PC-9 (cell line): ENCODE data around the gene PROB1. TPM values are rescaled to one million over a fixed set of nuclear protein-coding genes. Genes with fewer than 3 reads are reported as not detected.

Experiments used
- BruUV-seq: library from RNA; stranded (reverse); fragments of 400-500 nt; replicated peaks from 2 replicates; lab custom pipeline; 2021; lab: Mats Ljungman, UMichigan
- CTCF ChIA-PET: fragments of 300-600 bp; sonication (Branson Sonifier 250); formaldehyde crosslinking; loops from one replicate; lab custom pipeline; 2022; ENCODE audit warnings: antibody characterized with exemption; lab: Charles Lee
- POLR2A ChIA-PET: fragments of 300-600 bp; sonication (Branson Sonifier 250); formaldehyde crosslinking; loops from one replicate; lab custom pipeline; 2022; ENCODE audit warnings: antibody characterized with exemption; ENCODE audit not compliant: unreplicated experiment; lab: Charles Lee
- DNase-seq, 2 experiments: peaks; one replicate each; pipeline versions ENCODE4 v3.0.0 to v3.0.0-alpha.2; 2015 to 2022; ENCODE audit warnings: mixed read lengths in 1 of 2
- H2AFZ ChIP-seq: fragments of 200-600 bp; sonication (generic); 2 replicates; pipeline ENCODE4 v1.8.1; 2017; ENCODE audit warnings: antibody characterized with exemption
- H3F3A ChIP-seq: fragments of 200-600 bp; sonication (generic); 2 replicates; pipeline ENCODE4 v1.8.1; 2017; ENCODE audit warnings: antibody characterized with exemption, mild to moderate bottlenecking, low read depth; ENCODE audit not compliant: insufficient read depth
- H3K27ac ChIP-seq: fragments of 200-600 bp; sonication (generic); 2 replicates; pipeline ENCODE4 v1.6.1; 2016; ENCODE audit warnings: mixed run types
- H3K27me3 ChIP-seq: fragments of 200-600 bp; sonication (generic); 2 replicates; pipeline ENCODE4 v1.6.1; 2016; ENCODE audit warnings: low read depth, mixed run types; ENCODE audit not compliant: insufficient read depth
- H3K36me3 ChIP-seq: fragments of 200-600 bp; sonication (generic); 2 replicates; pipeline ENCODE4 v1.6.1; 2016; ENCODE audit warnings: low read depth, mixed run types
- H3K4me1 ChIP-seq: fragments of 200-600 bp; sonication (generic); replicated peaks from 2 replicates; pipeline ENCODE4 v1.6.1; 2016; ENCODE audit warnings: mixed run types; ENCODE audit not compliant: insufficient read depth
- H3K4me2 ChIP-seq: fragments of 200-600 bp; sonication (generic); 2 replicates; pipeline ENCODE4 v1.6.1; 2017; ENCODE audit warnings: mixed run types
- H3K4me3 ChIP-seq: fragments of 200-600 bp; sonication (generic); 2 replicates; pipeline ENCODE4 v1.6.1; 2016; ENCODE audit warnings: mixed run types
- H3K79me2 ChIP-seq: fragments of 200-600 bp; sonication (generic); 2 replicates; pipeline ENCODE4 v1.6.1; 2017; ENCODE audit warnings: low read depth, mixed run types
- H3K9me2 ChIP-seq: fragments of 200-600 bp; sonication (generic); 2 replicates; pipeline ENCODE4 v1.8.1; 2017; ENCODE audit warnings: mild to moderate bottlenecking; ENCODE audit not compliant: insufficient read depth
- H3K9me3 ChIP-seq: fragments of 200-600 bp; sonication (generic); 2 replicates; pipeline ENCODE4 v1.8.1; 2016; ENCODE audit warnings: low read depth; ENCODE audit not compliant: insufficient read depth
- H4K20me1 ChIP-seq: fragments of 200-600 bp; sonication (generic); 2 replicates; pipeline ENCODE4 v1.8.1; 2017; ENCODE audit not compliant: insufficient read depth
- EZH2 ChIP-seq: fragments of 200-600 bp; sonication (generic); IDR thresholded peaks from 2 replicates; pipeline ENCODE4 v1.8.0; 2017; ENCODE audit warnings: antibody characterized with exemption, low read depth
- intact Hi-C: fragments of 100-400 bp; cut with micrococcal nuclease; formaldehyde crosslinking; loops from one replicate; pipeline ENCODE4 v1.10.0; 2022; ENCODE audit not compliant: unreplicated experiment
- total RNA-seq: library from RNA; stranded (reverse); gene quantifications from 2 replicates; pipeline ENCODE4 v1.2.3, GENCODE V29; 2021
- TF ChIP-seq, protein P1 (sequence below): fragments of 200-600 bp; sonication (generic); conservative IDR thresholded peaks from 2 replicates; pipeline ENCODE4 v1.6.1; 2017; ENCODE audit warnings: mixed run types, antibody characterized with exemption, mild to moderate bottlenecking, moderate library complexity

PROB1 gene
- total RNA-seq, 1 experiment from 2014 or later, result 2.9 TPM

DNA sequence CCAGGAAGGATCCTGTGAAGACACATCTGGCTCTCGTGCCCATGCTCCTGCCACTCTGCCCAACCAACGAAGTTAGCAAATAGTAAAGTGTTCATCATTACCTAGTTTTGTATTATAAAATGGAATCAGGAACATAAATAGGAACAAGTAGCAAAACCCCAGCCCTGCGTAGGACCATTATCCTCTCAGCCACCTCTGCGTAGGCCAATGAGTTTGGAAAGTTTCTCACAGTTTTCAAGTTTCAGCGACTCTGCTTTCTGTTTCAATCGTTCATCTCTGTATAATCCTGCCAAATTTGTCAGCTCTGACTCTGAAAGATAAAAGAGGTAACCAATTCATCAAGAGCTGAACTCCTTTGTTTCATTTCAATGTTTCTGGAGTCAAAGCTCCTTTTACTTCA is 19.1 kb upstream of the PROB1 start:
- TF ChIP-seq EZH2, result no peak
- TF ChIP-seq, protein P1, sequence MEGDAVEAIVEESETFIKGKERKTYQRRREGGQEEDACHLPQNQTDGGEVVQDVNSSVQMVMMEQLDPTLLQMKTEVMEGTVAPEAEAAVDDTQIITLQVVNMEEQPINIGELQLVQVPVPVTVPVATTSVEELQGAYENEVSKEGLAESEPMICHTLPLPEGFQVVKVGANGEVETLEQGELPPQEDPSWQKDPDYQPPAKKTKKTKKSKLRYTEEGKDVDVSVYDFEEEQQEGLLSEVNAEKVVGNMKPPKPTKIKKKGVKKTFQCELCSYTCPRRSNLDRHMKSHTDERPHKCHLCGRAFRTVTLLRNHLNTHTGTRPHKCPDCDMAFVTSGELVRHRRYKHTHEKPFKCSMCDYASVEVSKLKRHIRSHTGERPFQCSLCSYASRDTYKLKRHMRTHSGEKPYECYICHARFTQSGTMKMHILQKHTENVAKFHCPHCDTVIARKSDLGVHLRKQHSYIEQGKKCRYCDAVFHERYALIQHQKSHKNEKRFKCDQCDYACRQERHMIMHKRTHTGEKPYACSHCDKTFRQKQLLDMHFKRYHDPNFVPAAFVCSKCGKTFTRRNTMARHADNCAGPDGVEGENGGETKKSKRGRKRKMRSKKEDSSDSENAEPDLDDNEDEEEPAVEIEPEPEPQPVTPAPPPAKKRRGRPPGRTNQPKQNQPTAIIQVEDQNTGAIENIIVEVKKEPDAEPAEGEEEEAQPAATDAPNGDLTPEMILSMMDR, result no peak
- BruUV-seq, result no TSS peak
- DNase-seq, result no peak
- Histone ChIP-seq H3K9me3 (no peaks in the 10 kb centered on the region), H3F3A (no peaks in the 10 kb centered on the region), H3K9me2 (no peaks in the 10 kb centered on the region), H3K27me3 (no peaks in the 10 kb centered on the region), H3K27ac (no peak overlapping the region), H3K79me2 (no peaks in the 10 kb centered on the region), H3K4me3 (no peak overlapping the region), H4K20me1 (no peaks in the 10 kb centered on the region), H2AFZ (no peak overlapping the region), H3K36me3 (no peaks in the 10 kb centered on the region), H3K4me2 (no peak overlapping the region), H3K4me1 (no peaks in the 10 kb centered on the region)
- intact Hi-C loops, result loop anchor here (2.0 kb wide), 1 partner anchor 215 kb away; no protein-coding TSS in a partner anchor
- CTCF ChIA-PET, result interaction anchor here (0.6 kb wide), 1 partner anchor 830 kb away, joined by 6 read pairs; no protein-coding TSS in a partner anchor
- POLR2A ChIA-PET, result interaction anchor here (0.5 kb wide), 1 partner anchor 107 kb away, joined by 4 read pairs; no protein-coding TSS in a partner anchor

- no peak for DNase-seq
- CTCF ChIA-PET, result no interaction called here
- Histone ChIP-seq H4K20me1 (no peaks in the 10 kb centered on the region), H3K9me3 (no peaks in the 10 kb centered on the region), H3K27ac (no peak overlapping the region), H3K27me3 (no peaks in the 10 kb centered on the region), H2AFZ (no peak overlapping the region), H3K4me3 (no peak overlapping the region), H3F3A (no peaks in the 10 kb centered on the region), H3K4me2 (no peak overlapping the region), H3K36me3 (no peaks in the 10 kb centered on the region), H3K4me1 (no peaks in the 10 kb centered on the region), H3K79me2 (no peaks in the 10 kb centered on the region), H3K9me2 (no peaks in the 10 kb centered on the region)
- no peak for TF ChIP-seq EZH2
- TF ChIP-seq, protein P1, result no peak
- intact Hi-C loops, result loop anchor here (2.0 kb wide), 1 partner anchor 216 kb away; no protein-coding TSS in a partner anchor
- BruUV-seq, result no TSS peak
- POLR2A ChIA-PET, result no interaction called here
These were observed 18.2 kb upstream of the PROB1 start for GRCh38 chr5:139413153-139413552.

DNA sequence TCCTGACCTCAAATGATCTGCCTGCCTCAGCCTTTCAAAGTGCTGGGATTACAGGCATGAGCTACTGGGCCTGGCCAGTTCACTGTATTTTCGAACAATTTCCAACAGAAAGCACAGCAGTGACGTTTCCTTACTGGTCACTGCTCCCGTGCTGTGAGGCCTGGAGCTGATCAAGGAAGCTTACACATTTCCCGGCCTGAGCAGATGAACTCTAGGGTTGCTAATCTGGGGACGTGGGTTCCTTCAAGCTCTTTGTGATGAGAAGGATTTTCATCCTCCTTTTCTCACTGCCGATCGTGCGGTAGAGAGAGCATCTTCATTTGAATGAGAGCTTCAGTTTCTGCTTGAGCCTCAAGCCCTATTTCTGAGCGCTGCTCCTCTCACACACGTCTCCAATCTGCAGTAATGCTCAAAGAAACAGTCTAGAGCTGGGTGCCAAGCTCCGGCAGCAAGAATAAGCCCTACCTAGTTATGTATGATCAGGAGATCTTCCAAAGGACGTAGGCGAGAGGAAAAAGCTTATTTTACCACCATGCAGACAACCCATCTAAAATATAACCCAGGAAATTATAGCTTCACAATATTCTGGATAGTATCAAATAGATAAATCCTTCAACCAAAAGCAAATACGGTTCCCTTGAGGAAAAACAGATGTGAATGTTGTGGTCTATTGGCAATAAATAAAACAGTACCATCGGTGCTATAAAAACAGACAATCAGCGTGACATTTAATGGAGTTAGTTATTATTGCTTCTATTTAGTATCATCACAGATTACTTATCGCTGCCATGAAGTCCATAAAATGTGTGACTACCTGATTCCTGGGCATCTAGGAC is 16.3 kb upstream of the PROB1 start:
- no peaks in the 10 kb centered on the region for H3K27me3 ChIP-seq
- H3K4me3 ChIP-seq, result no peak overlapping the region
- H3K9me2 ChIP-seq, result no peaks in the 10 kb centered on the region
- H3K79me2 ChIP-seq, result no peaks in the 10 kb centered on the region
- CTCF ChIA-PET, result no interaction called here
- H3K4me1 ChIP-seq, result no peaks in the 10 kb centered on the region
- no peaks in the 10 kb centered on the region for H3F3A ChIP-seq
- no TSS peak for BruUV-seq
- intact Hi-C loops, result no loop called here
- no peak overlapping the region for H3K27ac ChIP-seq
- no peak overlapping the region for H3K4me2 ChIP-seq
- H4K20me1 ChIP-seq, result no peaks in the 10 kb centered on the region
- TF ChIP-seq, protein P1, result no peak
- TF ChIP-seq EZH2, result no peak
- H2AFZ ChIP-seq, result no peak overlapping the region
- no peak for DNase-seq
- H3K9me3 ChIP-seq, result no peaks in the 10 kb centered on the region
- POLR2A ChIA-PET, result interaction anchor here (0.6 kb wide), 1 partner anchor 902 kb away, joined by 11 read pairs; no protein-coding TSS in a partner anchor
- no peaks in the 10 kb centered on the region for H3K36me3 ChIP-seq
